Lung (tissue), 12 donors: ENCODE data around the gene HMGXB4. TPM values are rescaled to one million over a fixed set of nuclear protein-coding genes. Genes with fewer than 3 reads are reported as not detected.
"Not testable (repeated sequence)": the region's sequence is repeated elsewhere in the genome, so short reads cannot be mapped to it uniquely, and the experiment has no call there.

Experiments
- ATAC-seq: fragments of 200-7000 bp; cut with Tn5 transposase; one replicate; pipeline ENCODE4 v1.9.1; 2020; ENCODE audit warnings: moderate number of reproducible peaks; ENCODE audit not compliant: insufficient read depth, low FRiP score
- DNase-seq, 3 donors: peaks; one replicate each; pipeline ENCODE4 v3.0.0-alpha.2; 2013 to 2017
- H3K27ac ChIP-seq, 2 donors: one replicate each; pipeline ENCODE4 v1.5.1; 2013; ENCODE audit warnings: mild to moderate bottlenecking in 2 of 2, moderate library complexity in 2 of 2, control low read depth in 1 of 2, inconsistent platforms in 1 of 2, low read depth in 1 of 2, low read length in 1 of 2
- H3K27me3 ChIP-seq, 3 donors: one replicate each; pipeline ENCODE4 v1.5.1; 2013; ENCODE audit warnings: low read length in 2 of 3; ENCODE audit not compliant: control insufficient read depth in 3 of 3, insufficient read depth in 3 of 3
- H3K36me3 ChIP-seq, 4 donors: one replicate each; pipeline ENCODE4 v1.5.1; 2013; ENCODE audit warnings: low read length in 4 of 4, mild to moderate bottlenecking in 1 of 4, moderate library complexity in 1 of 4; ENCODE audit not compliant: control insufficient read depth in 4 of 4, insufficient read depth in 4 of 4
- H3K4me1 ChIP-seq, 5 donors: one replicate each; pipeline ENCODE4 v1.5.1; 2013; ENCODE audit warnings: low read length in 5 of 5, mild to moderate bottlenecking in 2 of 5, moderate library complexity in 1 of 5; ENCODE audit not compliant: control insufficient read depth in 5 of 5, insufficient read depth in 5 of 5
- H3K4me3 ChIP-seq: one replicate; pipeline ENCODE4 v1.5.1; 2013; ENCODE audit warnings: mild to moderate bottlenecking, control low read depth, moderate library complexity
- H3K9ac ChIP-seq, 2 donors: one replicate each; pipeline ENCODE4 v1.5.1; 2013; ENCODE audit warnings: low read length in 2 of 2, control low read depth in 1 of 2; ENCODE audit not compliant: insufficient read depth in 1 of 2
- H3K9me3 ChIP-seq, 4 donors: one replicate each; pipeline ENCODE4 v1.5.1; 2013; ENCODE audit warnings: low read length in 3 of 4, mild to moderate bottlenecking in 1 of 4, moderate library complexity in 1 of 4; ENCODE audit not compliant: control insufficient read depth in 4 of 4, insufficient read depth in 3 of 4
- CTCF ChIP-seq: IDR thresholded peaks from 2 replicates; pipeline ENCODE4 v1.5.1; 2012; ENCODE audit warnings: mild to moderate bottlenecking; ENCODE audit errors: control extremely low read depth, extremely low read depth
- WGBS, 2 donors: extraction: QIAGEN DNeasy Blood & Tissue Kit; methylation state at CpG; one replicate each; pipeline ENCODE4 v1.1.7; 2013; 5-methylcytosine and 5-hydroxymethylcytosine counted together
- polyA plus RNA-seq, 2 donors: library from polyadenylated mRNA; stranded (reverse); fragments of 200-250 nt; gene quantifications; one replicate each; pipeline ENCODE4 v1.2.1, GENCODE V29; 2013
- total RNA-seq, 2 donors: library from RNA; depleted of rRNA in 1 of 2; stranded (reverse); fragments of >200 nt in 1 of 2; gene quantifications; one replicate each; pipeline ENCODE4 v1.2.1, GENCODE V29; 2014 to 2021
- donor health status: control.
- donor health status: control.
- donor health status: Bipolar disorder and iron deficiency.
- donor health status: healthy.
- donor health status: DM: yes; HTN: yes; CAD: no.

The HMGXB4 gene
- total and polyA plus RNA-seq, 4 donors: 7.6 to 24.5 (median 12.3) TPM

GRCh38 chr22:35230839-35231584, 26.3 kb upstream of the HMGXB4 start:
- Histone ChIP-seq H3K9ac (no peak overlapping the region), H3K27me3 (no peaks in the 10 kb centered on the region), H3K4me1 (no peaks in the 10 kb centered on the region), H3K36me3 (no peaks in the 10 kb centered on the region), H3K27ac (no peak overlapping the region), H3K9me3 (peaks cover 0 to 2% (median 0%) of the 10 kb centered on the region in 4 donors), H3K4me3 (no peak overlapping the region)
- ATAC-seq (no peak), DNase-seq (no peak)
- WGBS, 2 donors: 42 to 57% methylated on average over 16 of the region's 16 CpGs
- no peak for TF ChIP-seq CTCF

DNA sequence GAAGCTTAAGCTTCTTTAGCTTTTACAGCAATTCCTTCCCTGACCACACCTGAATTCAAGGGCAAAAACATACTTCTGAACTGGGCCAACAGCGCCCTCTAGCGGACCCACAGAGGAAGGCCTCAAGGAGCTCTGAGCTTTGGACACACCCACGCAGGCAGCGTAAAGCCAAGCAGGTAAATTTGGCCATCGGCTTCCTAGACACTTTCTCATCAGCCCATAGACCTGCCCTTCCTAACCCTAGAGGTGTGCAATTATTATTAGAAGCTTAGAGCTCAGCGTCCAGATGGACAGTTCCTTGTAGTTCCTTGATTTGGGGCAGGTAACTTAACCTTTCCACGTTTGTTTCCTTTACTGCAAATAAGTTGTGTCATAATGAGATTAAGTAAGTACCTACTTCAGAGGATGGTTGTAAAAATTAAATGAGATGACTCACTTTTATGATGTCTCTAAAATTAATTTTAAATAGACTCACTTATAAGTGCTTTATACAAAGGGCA, 25.7 kb upstream of the HMGXB4 start:
- H3K27me3 ChIP-seq: no peaks in the 10 kb centered on the region
- DNase-seq (peak; percentile 45 to 66 (median 64)), ATAC-seq (peak; percentile 83)
- no peaks in the 10 kb centered on the region for H3K36me3 ChIP-seq
- WGBS, 2 donors: 17 to 18% methylated on average over 7 of the region's 7 CpGs
- peaks cover 0 to 2% (median 0%) of the 10 kb centered on the region in 4 donors for H3K9me3 ChIP-seq
- peak; percentile 78 for TF ChIP-seq CTCF
- no peak overlapping the region for H3K4me3 ChIP-seq
- no peaks in the 10 kb centered on the region for H3K4me1 ChIP-seq
- no peak overlapping the region for H3K27ac ChIP-seq
- no peak overlapping the region for H3K9ac ChIP-seq

GRCh38 chr22:35238749-35239148, 18.5 kb upstream of the HMGXB4 start:
- ATAC-seq, H3K27ac ChIP-seq: not testable (repeated sequence)

DNA sequence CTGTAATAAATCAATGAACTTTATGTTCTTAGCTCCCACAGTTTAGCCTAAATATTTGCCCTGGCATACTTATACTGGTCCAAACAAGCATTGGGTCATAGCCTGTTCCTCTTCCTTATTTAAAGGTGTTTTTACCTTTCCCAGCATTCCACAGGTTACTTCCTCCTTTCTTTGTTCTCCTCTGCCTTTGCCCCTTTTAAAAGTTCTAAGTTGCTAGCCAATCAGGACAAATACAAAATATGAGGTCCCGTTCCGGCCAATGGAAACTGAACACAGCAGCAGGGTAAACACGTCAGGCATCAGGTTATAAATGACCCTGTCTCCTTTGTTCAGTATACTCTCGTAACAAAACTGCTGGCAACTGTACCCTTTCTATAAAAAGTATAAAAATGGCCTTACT, 12.8 kb upstream of the HMGXB4 start:
- H3K9me3 ChIP-seq, H3K27me3 ChIP-seq, H3K4me3 ChIP-seq, ATAC-seq, H3K27ac ChIP-seq, H3K36me3 ChIP-seq, H3K4me1 ChIP-seq, H3K9ac ChIP-seq, DNase-seq: not testable (repeated sequence)
- WGBS, 2 donors: 72 to 80% methylated on average over 4 of the region's 4 CpGs

More at GRCh38 chr22:35238749-35239148, 18.5 kb upstream of the HMGXB4 start:
- not testable (repeated sequence) for H3K9ac ChIP-seq, H3K4me3 ChIP-seq, H3K27me3 ChIP-seq, H3K4me1 ChIP-seq, DNase-seq, H3K36me3 ChIP-seq, H3K9me3 ChIP-seq
- 94 to 100% methylated on average over 1 of the region's 1 CpG for WGBS, 2 donors
